Measurements from ENCODE around the gene SNTG2.

Gene SNTG2

GRCh38 chr2:1297372-1298159 is 346.9 kb downstream of the SNTG2 start:
- no peak for DNase-seq

- no peak for DNase-seq
Observed at GRCh38 chr2:1299043-1299442, 348.4 kb downstream of the SNTG2 start.

- no peak for DNase-seq
Observed at GRCh38 chr2:1300284-1300683, 349.6 kb downstream of the SNTG2 start.

GRCh38 chr2:1301056-1301455 is 350.4 kb downstream of the SNTG2 start:
- DNase-seq, result no peak

GRCh38 chr2:1305342-1306013 is 354.8 kb downstream of the SNTG2 start:
- DNase-seq, result no peak

GRCh38 chr2:1306014-1306686 is 355.5 kb downstream of the SNTG2 start:
- no peak for DNase-seq

GRCh38 chr2:1306687-1307516 is 356.3 kb downstream of the SNTG2 start:
- DNase-seq, result no peak

- DNase-seq, result no peak
Observed at GRCh38 chr2:1307670-1308069, 357.0 kb downstream of the SNTG2 start.

- DNase-seq, result no peak
Observed at GRCh38 chr2:1308678-1309077, 358.0 kb downstream of the SNTG2 start.

- DNase-seq, result no peak
Observed at GRCh38 chr2:1309507-1309906, 358.9 kb downstream of the SNTG2 start.

GRCh38 chr2:1310202-1310601 is 359.6 kb downstream of the SNTG2 start:
- DNase-seq, result no peak

- DNase-seq, result no peak
Observed at GRCh38 chr2:1310866-1311265, 360.2 kb downstream of the SNTG2 start.

- no peak for DNase-seq
Observed at GRCh38 chr2:1313240-1313924, 362.7 kb downstream of the SNTG2 start.

GRCh38 chr2:1314254-1314653 is 363.6 kb downstream of the SNTG2 start:
- no peak for DNase-seq

GRCh38 chr2:1318366-1319009 is 367.8 kb downstream of the SNTG2 start:
- no peak for DNase-seq

- no peak for DNase-seq
Observed at GRCh38 chr2:1319393-1319792, 368.7 kb downstream of the SNTG2 start.

- DNase-seq, result no peak
Observed at GRCh38 chr2:1321321-1321720, 370.7 kb downstream of the SNTG2 start.

GRCh38 chr2:1324884-1325283 is 374.2 kb downstream of the SNTG2 start:
- no peak for DNase-seq

GRCh38 chr2:1328684-1329083 is 378.0 kb downstream of the SNTG2 start:
- DNase-seq, result no peak

GRCh38 chr2:1339388-1340140 is 388.9 kb downstream of the SNTG2 start:
- no peak for DNase-seq

- no peak for DNase-seq
Observed at GRCh38 chr2:1340141-1340512, 389.5 kb downstream of the SNTG2 start.
